Testis (tissue), 3 donors: Measurements from ENCODE around the gene DISC1. TPM values are rescaled to one million over a fixed set of nuclear protein-coding genes. Genes with fewer than 3 reads are reported as not detected.

ENCODE experiments used
- DNase-seq: peaks from one replicate; pipeline ENCODE4 v3.0.0-alpha.2; 2019
- H3K27ac ChIP-seq, 2 donors: fragments of 200-600 bp; sonication (generic); one replicate each; pipeline ENCODE4 v1.5.1; 2019
- H3K27me3 ChIP-seq: fragments of 200-600 bp; sonication (generic); one replicate; pipeline ENCODE4 v1.5.1; 2019
- H3K36me3 ChIP-seq: fragments of 200-600 bp; sonication (generic); one replicate; pipeline ENCODE4 v1.5.1; 2017; ENCODE audit warnings: low read depth; ENCODE audit errors: missing control alignments
- H3K4me1 ChIP-seq: fragments of 200-600 bp; sonication (generic); one replicate; pipeline ENCODE4 v1.5.1; 2019
- H3K4me3 ChIP-seq, 2 donors: fragments of 200-600 bp; sonication (generic); one replicate each; pipeline ENCODE4 v1.5.1; 2017 to 2019
- H3K9me3 ChIP-seq: fragments of 200-600 bp; sonication (generic); one replicate; pipeline ENCODE4 v1.5.1; 2017
- POLR2A ChIP-seq: fragments of 450-650 bp; IDR thresholded peaks from one replicate; pipeline ENCODE4 v1.6.1; 2017; ENCODE audit warnings: antibody characterized with exemption, mild to moderate bottlenecking, moderate library complexity
- WGBS, 2 donors: methylation state at CpG; one replicate each; pipeline ENCODE4 v1.1.5; 2018; 5-methylcytosine and 5-hydroxymethylcytosine counted together
- intact Hi-C: fragments of 100-400 bp; cut with DNase I; formaldehyde crosslinking; loops from one replicate; pipeline ENCODE4 v1.15.1; 2023; ENCODE audit warnings: low total_unique reads
- polyA plus RNA-seq: library from polyadenylated mRNA; stranded (reverse); fragments of 350-450 nt; fragmentation: Illumina TruSeq; extraction: RNeasy Lipid Tissue Mini Kit (QIAGEN cat#74804); gene quantifications from one replicate; pipeline ENCODE4 v1.2.3, GENCODE V29; 2014; ENCODE audit warnings: low read depth, low replicate concordance; ENCODE audit not compliant: insufficient read depth
- total RNA-seq, 2 donors: library from RNA; depleted of rRNA; stranded (reverse); fragments of >200 nt; gene quantifications; one replicate each; pipeline ENCODE4 v1.2.3, GENCODE V29; 2016
- TF ChIP-seq, protein P1 (sequence below), 3 experiments: fragments of 450-650 bp in 2 of 3; fragments of 200-600 bp in 1 of 3; sonication (generic) in 1 of 3; IDR thresholded peaks; one replicate each; pipeline ENCODE4 v1.5.1; 2016 to 2019; ENCODE audit warnings: antibody characterized with exemption in 3 of 3, mild to moderate bottlenecking in 2 of 3, moderate library complexity in 1 of 3

Gene DISC1
- total and polyA plus RNA-seq, 3 donors from 2014 or later = 1.8 to 6.8 (median 5.7) TPM

GRCh38 chr1:231822041-231822440 is 195.5 kb downstream of the DISC1 start:
- Histone ChIP-seq H3K4me1 (no peaks in the 10 kb centered on the region), H3K9me3 (no peaks in the 10 kb centered on the region), H3K27me3 (no peaks in the 10 kb centered on the region), H3K4me3 (no peak overlapping the region), H3K27ac (no peak overlapping the region), H3K36me3 (no peaks in the 10 kb centered on the region)
- 91 to 94% methylated on average over 6 of the region's 6 CpGs for WGBS, 2 donors
- intact Hi-C loops = no loop called here
- TF ChIP-seq, protein P1, sequence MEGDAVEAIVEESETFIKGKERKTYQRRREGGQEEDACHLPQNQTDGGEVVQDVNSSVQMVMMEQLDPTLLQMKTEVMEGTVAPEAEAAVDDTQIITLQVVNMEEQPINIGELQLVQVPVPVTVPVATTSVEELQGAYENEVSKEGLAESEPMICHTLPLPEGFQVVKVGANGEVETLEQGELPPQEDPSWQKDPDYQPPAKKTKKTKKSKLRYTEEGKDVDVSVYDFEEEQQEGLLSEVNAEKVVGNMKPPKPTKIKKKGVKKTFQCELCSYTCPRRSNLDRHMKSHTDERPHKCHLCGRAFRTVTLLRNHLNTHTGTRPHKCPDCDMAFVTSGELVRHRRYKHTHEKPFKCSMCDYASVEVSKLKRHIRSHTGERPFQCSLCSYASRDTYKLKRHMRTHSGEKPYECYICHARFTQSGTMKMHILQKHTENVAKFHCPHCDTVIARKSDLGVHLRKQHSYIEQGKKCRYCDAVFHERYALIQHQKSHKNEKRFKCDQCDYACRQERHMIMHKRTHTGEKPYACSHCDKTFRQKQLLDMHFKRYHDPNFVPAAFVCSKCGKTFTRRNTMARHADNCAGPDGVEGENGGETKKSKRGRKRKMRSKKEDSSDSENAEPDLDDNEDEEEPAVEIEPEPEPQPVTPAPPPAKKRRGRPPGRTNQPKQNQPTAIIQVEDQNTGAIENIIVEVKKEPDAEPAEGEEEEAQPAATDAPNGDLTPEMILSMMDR (IDR thresholded peaks at IDR 0.05) = no peak
- no peak for TF ChIP-seq POLR2A
- no peak for DNase-seq

DNA sequence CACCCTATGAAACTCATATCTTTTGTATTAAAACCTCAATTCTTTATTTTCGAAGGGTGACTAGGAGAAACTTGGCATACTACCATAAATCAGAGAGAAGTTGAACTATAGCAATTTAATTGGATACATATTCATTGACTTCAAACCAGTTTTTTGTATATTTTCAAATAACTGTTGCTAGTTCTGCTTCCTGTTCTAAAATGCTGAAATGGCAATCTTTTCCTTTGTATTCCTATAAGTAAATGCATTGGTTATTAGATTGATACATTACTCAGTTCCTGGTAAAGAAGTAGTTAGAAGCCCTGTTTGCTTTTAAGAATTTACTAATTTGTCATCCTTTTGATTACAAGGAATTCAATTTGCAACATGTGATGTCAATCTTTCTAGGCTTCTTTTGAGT is 200.0 kb downstream of the DISC1 start:
- intact Hi-C loops = no loop called here
- TF ChIP-seq POLR2A = no peak
- no peak overlapping the region for H3K27ac ChIP-seq
- no peak overlapping the region for H3K4me3 ChIP-seq
- WGBS, 2 donors = 83% methylated on average over 1 of the region's 1 CpG
- H3K36me3 ChIP-seq = no peaks in the 10 kb centered on the region
- H3K27me3 ChIP-seq = no peaks in the 10 kb centered on the region
- H3K4me1 ChIP-seq = no peaks in the 10 kb centered on the region
- H3K9me3 ChIP-seq = no peaks in the 10 kb centered on the region
- no peak for DNase-seq

- Histone ChIP-seq H3K9me3 (no peaks in the 10 kb centered on the region), H3K36me3 (no peaks in the 10 kb centered on the region), H3K4me1 (no peaks in the 10 kb centered on the region), H3K27me3 (no peaks in the 10 kb centered on the region), H3K4me3 (no peak overlapping the region), H3K27ac (no peak overlapping the region)
- no peak for DNase-seq
- TF ChIP-seq, protein P1 (IDR thresholded peaks at IDR 0.05) = no peak
- TF ChIP-seq POLR2A = no peak
- WGBS, 2 donors = 43 to 79% methylated on average over 2 of the region's 2 CpGs
- intact Hi-C loops = no loop called here
Observed at GRCh38 chr1:231827337-231828105, 200.9 kb downstream of the DISC1 start.

DNA sequence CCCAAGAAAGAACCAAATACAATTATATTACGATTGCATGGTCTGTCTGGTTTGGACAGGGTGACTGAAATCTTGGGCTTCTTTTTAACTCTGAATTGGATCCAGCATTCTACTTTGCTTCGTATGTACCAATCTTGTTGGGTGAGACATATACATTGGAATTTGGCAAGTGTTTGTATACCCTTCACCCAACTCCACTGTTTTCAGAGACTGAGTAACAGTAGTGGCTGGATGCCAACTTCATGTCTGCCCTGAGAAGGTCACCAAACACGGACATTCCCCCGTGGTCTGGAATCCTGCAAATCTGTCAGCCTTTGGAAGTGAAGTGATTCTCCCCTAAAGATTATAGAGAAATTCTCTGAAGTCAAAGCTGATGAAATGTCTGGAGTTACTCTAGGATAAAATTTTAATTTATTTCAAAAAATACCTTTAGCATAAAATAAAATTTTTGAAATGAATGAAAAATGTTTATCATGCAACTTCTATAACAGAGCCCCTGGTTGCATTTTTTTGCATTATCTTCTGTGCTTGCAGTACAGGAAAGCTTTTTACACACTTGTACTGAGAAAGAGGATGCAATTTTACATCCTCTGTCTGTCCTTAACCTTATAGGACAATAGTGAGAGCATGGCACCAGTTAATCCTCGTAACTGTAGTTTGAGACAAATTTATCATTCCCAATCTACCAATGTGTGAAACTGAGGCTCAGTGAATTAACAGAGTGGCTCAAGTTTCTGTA is 201.8 kb downstream of the DISC1 start:
- Histone ChIP-seq H3K4me3 (no peak overlapping the region), H3K9me3 (no peaks in the 10 kb centered on the region), H3K36me3 (no peaks in the 10 kb centered on the region), H3K4me1 (no peaks in the 10 kb centered on the region), H3K27me3 (no peaks in the 10 kb centered on the region), H3K27ac (no peak overlapping the region)
- intact Hi-C loops = no loop called here
- TF ChIP-seq, protein P1 (IDR thresholded peaks at IDR 0.05) = no peak
- no peak for TF ChIP-seq POLR2A
- 66 to 71% methylated on average over 5 of the region's 5 CpGs for WGBS, 2 donors
- DNase-seq = no peak

DNA sequence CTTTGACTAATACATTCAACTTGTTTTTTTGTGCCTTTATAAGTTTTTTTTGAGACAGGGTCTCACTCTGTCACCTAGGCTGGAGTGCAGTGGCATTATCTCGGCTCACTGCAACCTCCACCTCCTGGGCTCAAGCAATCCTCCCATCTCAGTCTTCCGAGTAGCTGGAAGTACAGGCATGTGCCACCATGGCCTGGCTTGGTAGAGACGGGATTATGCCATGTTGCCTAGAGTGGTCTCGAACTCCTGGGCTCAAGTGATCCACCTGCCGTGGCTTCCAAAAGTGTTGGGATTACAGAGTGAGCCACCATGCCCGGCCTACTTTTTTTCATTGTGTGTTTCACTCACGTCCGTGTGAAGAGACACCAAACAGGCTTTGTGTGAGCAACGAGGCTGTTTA is 202.7 kb downstream of the DISC1 start:
- no peak for TF ChIP-seq POLR2A
- TF ChIP-seq, protein P1 (IDR thresholded peaks at IDR 0.05) = no peak
- intact Hi-C loops = no loop called here
- Histone ChIP-seq H3K4me3 (no peak overlapping the region), H3K27me3 (no peaks in the 10 kb centered on the region), H3K27ac (no peak overlapping the region), H3K9me3 (no peaks in the 10 kb centered on the region), H3K36me3 (no peaks in the 10 kb centered on the region), H3K4me1 (no peaks in the 10 kb centered on the region)
- WGBS, 2 donors = 85 to 94% methylated on average over 8 to 9 of the region's 9 CpGs
- no peak for DNase-seq
